Activated CD8-positive, alpha-beta memory T cell treated with anti-CD3 and anti-CD28 coated beads for 1 hour (primary cell): ENCODE results near the gene OR2K2.
"Not testable (repeated sequence)": the region's sequence is repeated elsewhere in the genome, so short reads cannot be mapped to it uniquely, and the experiment has no call there.

Experiments
- DNase-seq, 2 donors: peaks; one replicate each; pipeline ENCODE4 v3.0.0-alpha.2; 2020; ENCODE audit warnings: low read depth in 1 of 2; ENCODE audit errors: extremely low read depth in 1 of 2

OR2K2 gene

GRCh38 chr9:111330124-111330523 lies at the start of gene OR2K2:
Gene OR2K2 (minus strand): TSS chr9:111330224. CDS start chr9:111328433, 1,791 bp downstream.
- DNase-seq: no peak

DNA sequence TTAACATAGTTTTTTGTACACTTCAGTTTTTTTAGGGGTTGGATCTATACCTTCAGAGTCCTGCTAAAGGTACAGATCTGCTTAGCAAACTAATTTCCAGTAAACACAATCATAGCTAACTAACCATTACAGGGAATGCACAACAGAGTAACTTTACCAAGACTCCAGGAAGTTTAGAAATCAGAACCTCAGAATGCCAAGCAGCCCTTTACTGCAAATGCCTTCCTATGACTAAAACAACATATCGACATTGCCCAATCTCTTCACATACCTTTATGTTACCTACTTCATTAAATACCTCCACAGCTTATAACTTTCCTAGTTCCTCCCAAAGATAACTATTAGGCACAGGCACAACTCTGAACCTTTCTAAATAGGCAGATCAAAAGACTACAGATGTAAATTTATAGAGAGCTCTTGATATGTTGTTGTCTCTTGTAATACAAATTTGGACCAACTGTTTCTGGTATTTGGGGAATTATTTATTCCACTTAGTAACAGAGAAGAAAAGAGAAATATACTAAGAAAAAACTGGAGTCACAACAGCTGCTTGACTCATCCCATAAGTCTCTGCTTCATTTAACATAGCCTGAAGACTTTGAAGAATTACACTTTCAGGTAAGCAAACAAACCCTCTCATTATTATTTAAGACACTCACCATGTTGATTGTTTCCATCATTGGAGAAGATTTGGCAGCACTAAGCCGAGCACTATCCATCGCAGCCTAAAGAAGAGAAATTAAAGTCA lies 46.0 kb upstream of the OR2K2 start:
- DNase-seq: no peak

- no peak for DNase-seq
Observed at GRCh38 chr9:111375062-111375461, 45.0 kb upstream of the OR2K2 start.

GRCh38 chr9:111372297-111372696 lies 42.3 kb upstream of the OR2K2 start:
- DNase-seq: no peak

GRCh38 chr9:111366978-111367377 lies 37.0 kb upstream of the OR2K2 start:
- DNase-seq: no peak

GRCh38 chr9:111362526-111362925 lies 32.5 kb upstream of the OR2K2 start:
- no peak for DNase-seq

DNA sequence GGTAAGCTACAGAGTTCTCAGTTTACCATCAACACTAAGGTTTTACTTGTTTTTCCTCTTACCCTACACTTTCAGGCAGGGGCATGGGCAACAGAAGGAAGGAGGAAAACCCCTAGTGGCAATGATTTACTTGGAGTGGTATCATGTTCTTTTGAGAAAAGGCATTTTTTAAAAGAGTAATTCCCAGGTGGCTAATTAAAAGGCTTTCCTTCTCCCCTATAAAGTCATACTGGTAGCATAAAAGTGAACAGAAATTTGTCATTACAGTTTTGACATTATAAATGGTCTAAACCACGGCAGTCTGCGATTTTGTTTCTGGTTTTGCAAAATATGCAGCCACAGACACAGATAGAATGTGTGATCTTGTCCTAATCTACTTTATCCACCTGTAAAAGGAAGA lies 30.9 kb upstream of the OR2K2 start:
- DNase-seq: no peak

DNA sequence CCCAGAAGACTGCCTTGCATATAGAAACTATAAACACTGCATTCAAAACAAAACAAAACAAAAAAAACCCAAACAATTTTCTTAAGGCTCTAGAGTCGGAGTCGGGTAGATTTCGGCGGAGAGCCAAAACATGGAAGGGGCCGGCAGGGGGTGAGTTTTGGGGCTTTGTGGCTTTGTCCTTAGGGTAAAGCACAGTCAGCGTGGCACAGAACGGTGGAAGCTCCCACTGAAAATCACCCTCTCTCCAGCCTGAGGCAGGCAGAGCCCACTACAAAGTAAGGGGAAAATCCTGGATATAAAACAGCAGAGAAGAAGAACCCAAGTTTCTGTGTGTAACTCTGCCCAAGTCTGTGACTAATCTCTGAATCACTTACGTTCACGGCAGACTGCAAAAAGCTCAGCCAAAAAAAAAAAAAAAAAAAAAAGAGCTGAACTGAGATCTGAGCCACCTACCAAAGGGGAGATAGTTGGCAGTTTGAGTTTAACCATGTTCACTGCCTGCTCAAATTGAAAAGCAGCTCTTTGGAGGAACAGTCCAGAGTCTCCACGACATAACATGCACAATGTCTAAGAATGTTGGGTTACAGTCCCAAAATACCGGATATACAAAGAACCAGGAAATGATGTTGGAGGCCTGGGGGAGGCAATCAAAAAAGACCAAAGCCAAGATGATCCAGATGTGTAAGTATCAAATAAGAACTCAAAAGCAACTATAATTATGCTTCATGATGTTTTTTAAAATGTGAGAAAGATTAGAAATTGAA lies 26.6 kb upstream of the OR2K2 start:
- DNase-seq: no peak

DNA sequence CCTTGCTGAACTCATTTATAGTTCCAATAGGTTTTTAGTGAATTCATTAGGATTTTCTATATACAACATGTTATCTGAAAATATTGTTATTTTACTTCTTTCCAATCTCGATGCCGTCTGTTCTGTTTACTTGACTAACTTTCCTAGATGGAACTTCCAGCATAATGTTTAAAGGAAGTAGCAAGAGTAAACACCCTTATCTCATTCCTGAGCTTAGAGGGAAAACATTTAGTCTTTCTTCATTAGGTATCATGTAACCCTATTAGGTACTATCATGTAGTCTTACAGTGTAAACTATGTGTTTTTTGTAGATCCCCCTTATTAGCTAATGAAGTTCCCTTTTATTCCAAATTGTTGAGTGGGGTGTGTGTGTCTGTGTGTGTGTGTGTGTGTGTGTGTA lies 22.5 kb upstream of the OR2K2 start:
- no peak for DNase-seq

GRCh38 chr9:111350556-111350955 lies 20.5 kb upstream of the OR2K2 start:
- DNase-seq: no peak

DNA sequence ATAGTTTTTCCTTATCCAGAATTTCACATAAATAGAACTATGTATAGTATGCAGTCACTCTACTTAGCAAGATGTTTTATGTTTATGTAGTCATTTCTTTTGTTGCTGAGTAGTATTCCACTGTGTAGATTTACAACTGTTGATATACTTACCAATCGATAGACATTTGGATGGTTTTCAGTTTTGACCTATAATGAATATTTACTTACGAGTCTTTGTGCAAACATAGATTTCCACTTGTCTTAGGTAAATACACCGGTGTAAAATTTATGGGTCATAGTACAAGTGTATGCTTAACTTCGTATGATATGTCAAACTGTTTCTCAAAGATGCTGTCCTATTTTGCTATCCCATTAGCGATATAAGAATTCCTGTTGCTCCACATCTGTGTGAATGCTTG lies 19.7 kb upstream of the OR2K2 start:
- DNase-seq: no peak

DNA sequence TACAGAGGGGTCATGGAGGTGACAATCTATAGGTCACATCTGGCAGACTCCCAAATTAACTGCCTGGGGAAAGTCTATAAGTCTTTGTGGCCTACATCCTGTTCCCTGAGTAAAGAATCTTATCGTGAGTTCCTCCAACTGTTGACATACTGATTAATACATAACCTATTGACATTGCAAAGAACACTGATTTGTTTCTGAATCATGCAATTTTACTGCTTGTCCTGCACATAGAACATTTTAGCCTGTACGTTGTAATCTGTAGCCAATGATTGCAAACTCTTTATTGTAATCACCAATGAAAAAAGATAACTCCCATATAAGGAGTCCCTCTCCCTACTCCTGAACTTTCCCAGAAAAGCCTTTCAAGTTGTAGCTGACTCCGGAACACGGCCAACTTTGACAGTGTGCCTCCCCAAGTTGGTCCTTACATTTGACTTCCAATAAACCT lies 18.8 kb upstream of the OR2K2 start:
- DNase-seq: no peak

DNA sequence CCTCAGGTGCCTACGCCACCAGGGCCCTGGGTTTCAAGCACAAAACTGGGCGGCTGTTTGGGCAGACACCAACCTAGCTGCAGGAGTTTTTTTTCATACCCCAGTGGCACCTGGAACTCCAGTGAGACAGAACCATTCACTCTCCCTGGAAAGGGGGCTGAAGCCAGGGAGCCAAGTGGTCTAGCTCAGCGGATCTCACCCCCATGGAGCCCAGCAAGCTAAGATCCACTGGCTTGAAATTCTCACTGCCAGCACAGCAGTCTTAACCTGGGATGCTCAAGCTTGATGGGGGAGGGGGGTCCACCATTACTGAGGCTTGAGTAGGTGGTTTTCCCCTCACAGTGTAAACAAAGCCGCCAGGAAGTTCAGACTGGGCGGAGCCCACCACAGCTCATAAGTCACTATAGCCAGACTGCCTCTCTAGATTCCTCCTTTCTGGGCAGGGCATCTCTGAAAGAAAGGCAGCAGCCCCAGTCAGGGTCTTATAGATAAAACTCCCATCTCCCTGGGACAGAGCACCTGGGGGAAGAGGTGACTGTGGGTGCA lies 4.4 kb upstream of the OR2K2 start:
- not testable (repeated sequence) for DNase-seq

- DNase-seq: no peak
Observed at GRCh38 chr9:111320631-111321030, 9.4 kb downstream of the OR2K2 start.

DNA sequence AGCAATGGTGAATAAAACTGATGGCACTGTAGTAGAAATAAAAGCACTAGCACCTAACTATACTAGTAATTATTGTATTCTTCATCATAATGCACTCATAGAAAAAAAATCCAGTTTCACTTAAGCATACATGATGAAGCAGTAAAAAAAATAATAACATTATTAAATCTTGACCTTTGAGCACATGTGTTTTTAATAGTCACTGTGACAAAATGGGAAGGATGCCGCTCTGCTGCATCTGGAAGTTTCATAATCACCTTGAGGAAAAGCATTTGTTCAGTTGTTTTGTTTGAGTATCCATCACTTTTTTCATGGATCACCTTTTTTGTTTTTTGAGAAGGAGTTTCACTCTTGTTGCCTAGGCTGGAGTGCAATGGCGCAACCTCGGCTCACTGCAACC lies 13.2 kb downstream of the OR2K2 start:
- DNase-seq: no peak

DNA sequence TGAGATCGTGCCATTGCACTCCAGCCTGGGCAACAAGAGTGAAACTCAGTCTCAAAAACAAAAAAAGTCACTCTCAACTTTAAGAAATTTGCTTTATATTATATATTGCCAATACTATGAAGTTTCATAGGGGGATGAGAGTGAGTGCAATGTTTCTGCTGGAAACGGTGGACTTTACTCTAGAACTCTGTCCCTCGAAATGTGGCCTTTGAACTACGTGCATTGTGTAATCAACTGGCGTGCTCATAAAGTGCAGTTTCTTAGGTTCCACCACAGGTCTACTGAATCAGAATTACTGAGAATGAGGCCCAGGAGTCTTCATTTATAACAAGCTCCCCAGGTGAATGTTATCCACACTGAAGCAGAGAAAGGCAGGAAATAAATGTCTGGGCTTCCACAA lies 24.1 kb downstream of the OR2K2 start:
- DNase-seq: no peak

- DNase-seq: not testable (repeated sequence)
Observed at GRCh38 chr9:111304000-111304399, 26.0 kb downstream of the OR2K2 start.

DNA sequence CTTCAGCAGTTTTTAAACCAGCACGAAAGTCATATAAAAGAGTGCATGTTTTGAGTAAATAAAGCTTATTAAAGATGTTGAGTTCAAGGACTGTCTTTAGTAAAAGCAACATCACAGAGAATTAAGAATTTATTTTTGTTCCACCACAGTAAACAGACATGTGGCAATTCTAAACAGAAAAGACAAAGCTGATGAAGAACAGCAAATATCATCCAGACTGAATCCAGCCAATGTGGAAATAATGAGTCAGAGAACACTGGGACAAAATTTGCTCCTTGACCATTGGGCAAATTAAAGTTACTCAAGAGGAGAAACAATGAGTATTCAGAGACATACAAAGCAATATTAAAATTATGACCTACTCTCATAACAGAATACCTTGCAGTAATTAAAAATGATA lies 28.8 kb downstream of the OR2K2 start:
- DNase-seq: no peak

DNA sequence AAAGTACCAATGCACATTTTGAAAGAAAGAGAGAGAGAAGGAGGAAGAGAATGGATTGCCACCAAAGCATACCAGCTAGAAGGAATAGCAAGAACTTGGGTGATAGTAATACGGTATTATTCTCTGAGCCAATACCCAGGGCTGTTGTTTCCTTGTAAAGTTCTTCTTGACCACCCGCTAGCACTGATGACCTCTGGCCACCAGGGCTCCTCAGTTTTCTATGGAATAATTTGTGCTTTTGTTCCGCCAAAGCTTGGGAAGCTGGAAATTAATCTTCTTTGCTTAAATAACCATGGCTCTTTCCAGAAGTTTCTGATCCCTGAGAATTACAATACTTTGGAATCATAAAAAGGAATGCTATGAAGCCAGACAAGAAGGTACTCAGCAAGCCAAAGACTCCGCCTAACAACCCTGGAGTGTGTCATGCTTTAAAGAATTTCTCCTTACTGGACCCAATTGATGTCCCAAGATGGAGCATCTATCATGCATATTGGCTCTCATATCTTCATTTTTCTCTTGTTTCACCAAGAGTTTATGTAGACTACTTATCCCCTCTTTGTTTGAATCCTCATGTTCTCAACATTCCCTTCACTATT lies 29.8 kb downstream of the OR2K2 start:
- no peak for DNase-seq

DNA sequence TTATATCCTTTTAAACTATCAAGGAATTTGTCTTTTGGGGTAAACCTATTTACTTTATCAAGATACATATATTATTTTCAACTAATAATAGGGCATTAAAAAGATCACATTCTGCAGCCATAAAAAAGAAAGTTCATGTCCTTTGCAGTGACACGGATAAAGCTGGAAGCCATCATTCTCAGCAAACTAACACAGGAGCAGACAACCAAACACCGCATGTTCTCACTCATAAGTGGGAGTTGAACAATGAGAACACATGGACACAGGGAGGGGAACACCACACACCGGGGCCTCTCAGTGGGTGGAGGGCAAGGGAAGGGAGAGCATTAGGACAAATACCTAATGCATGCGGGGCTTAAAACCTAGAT lies 30.4 kb downstream of the OR2K2 start:
- not testable (repeated sequence) for DNase-seq

DNA sequence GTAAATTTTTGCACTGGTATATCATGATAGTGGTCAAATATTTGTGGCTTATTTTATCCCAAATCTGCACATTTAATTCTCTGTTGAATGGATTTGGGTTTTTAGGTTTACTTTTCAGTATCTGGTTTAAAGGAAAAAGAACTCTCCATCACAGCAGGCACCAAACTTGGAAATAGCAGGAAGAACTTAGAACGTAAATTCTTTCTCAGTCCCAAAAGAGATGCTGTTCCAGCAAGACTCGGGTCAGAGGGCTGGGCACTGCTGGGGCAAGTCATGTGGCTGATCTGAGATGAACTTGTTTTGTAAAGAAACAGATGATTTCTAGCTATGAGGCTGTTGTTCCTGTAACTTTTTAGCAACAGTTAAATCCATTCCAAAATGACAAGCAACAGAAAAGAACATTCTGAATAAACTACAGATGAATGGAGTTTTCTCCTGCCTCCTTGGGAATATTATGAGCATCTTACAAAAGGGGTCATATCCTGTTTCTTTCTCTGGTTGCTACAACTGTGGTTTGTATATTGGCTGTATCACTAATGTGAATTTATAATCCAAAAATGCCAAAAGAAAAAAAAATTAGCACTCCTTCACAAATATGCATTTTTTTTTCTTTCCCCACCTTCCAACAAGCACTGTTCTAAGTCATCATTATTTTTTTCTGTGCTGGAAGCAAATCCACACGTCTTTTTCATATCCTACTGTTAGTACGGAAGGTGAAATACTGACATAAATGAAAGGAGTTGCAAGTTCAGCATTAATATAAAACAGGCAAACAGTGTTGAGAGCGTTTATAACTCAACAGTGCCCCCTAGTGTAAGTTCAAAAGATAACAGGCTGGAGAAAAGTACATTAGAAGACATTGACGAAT lies 31.1 kb downstream of the OR2K2 start:
- no peak for DNase-seq
